GM21717 (cell line): Measurements from ENCODE around the gene TGFBR3.
"Not testable (repeated sequence)": the region's sequence is repeated elsewhere in the genome, so short reads cannot be mapped to it uniquely, and the experiment has no call there.

Experiments used
- ATAC-seq: cut with Tn5 transposase; IDR thresholded peaks from one replicate; pipeline ENCODE4 v1.9.1; 2021; ENCODE audit warnings: mild to moderate bottlenecking, moderate library complexity; ENCODE audit not compliant: unreplicated experiment

Gene TGFBR3

GRCh38 chr1:91666651-91667050, 219.3 kb downstream of the TGFBR3 start:
- not testable (repeated sequence) for ATAC-seq

GRCh38 chr1:91661121-91661520, 224.8 kb downstream of the TGFBR3 start:
- no peak for ATAC-seq

GRCh38 chr1:91660708-91661107, 225.2 kb downstream of the TGFBR3 start:
- no peak for ATAC-seq

- ATAC-seq = no peak
These were observed 230.0 kb downstream of the TGFBR3 start for GRCh38 chr1:91655912-91656449.

GRCh38 chr1:91653183-91653582, 232.8 kb downstream of the TGFBR3 start:
- no peak for ATAC-seq

- ATAC-seq = no peak
These were observed 234.3 kb downstream of the TGFBR3 start for GRCh38 chr1:91651661-91652071.

GRCh38 chr1:91651243-91651642, 234.7 kb downstream of the TGFBR3 start:
- no peak for ATAC-seq

GRCh38 chr1:91650764-91651163, 235.2 kb downstream of the TGFBR3 start:
- no peak for ATAC-seq

GRCh38 chr1:91647061-91647460, 238.9 kb downstream of the TGFBR3 start:
- ATAC-seq = no peak

GRCh38 chr1:91645031-91645430, 240.9 kb downstream of the TGFBR3 start:
- ATAC-seq = no peak

- no peak for ATAC-seq
These were observed 242.5 kb downstream of the TGFBR3 start for GRCh38 chr1:91643431-91643830.

GRCh38 chr1:91640877-91641526, 244.9 kb downstream of the TGFBR3 start:
- ATAC-seq = no peak

- ATAC-seq = no peak
These were observed 248.4 kb downstream of the TGFBR3 start for GRCh38 chr1:91637539-91637994.

GRCh38 chr1:91635763-91636162, 250.2 kb downstream of the TGFBR3 start:
- ATAC-seq = no peak

GRCh38 chr1:91633438-91633837, 252.5 kb downstream of the TGFBR3 start:
- no peak for ATAC-seq

GRCh38 chr1:91631718-91632330, 254.1 kb downstream of the TGFBR3 start:
- ATAC-seq = no peak

GRCh38 chr1:91630803-91631202, 255.1 kb downstream of the TGFBR3 start:
- ATAC-seq = no peak
